ENCODE results near the gene MAB21L4.
"Not testable (repeated sequence)": the region's sequence is repeated elsewhere in the genome, so short reads cannot be mapped to it uniquely, and the experiment has no call there.

MAB21L4 gene

DNA sequence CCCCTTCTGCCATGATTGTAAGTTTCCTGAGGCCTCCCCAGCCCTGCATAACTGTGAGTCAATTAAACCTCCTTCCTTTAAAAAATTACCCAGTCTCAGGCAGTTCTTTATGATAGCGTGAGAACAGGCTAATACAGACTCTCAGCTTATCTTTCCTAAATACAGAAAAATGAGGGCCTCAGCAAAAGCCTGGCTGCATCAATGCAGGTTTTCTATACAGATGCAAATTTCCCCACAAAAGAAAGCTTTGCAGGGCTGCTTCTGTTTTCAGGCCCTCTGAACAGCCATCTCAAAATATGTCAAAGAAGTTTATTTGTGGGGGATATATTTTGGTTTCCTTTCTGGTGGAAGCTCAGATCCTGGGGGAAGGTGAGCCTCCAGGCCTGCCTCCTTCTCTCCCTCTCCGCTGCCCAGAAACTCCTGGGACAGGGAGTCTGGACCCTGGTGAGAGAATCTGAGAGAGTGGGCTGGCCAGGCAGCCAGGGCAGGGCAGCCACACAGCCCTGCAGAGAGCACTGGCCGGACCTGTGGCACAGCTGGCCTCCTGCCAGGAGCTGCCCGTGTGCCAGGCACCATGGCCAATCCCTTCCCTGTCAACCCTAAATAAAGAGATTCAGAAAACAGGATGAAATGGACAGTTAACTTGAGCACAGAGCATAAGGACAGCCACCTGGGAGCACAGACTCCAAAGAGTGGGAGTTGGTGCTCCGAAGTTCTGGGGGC lies 48.9 kb downstream of the MAB21L4 start:
- DNase-seq (ENCODE audit: extremely low read depth, low read depth): no peak
- TF ChIP-seq, protein P1, sequence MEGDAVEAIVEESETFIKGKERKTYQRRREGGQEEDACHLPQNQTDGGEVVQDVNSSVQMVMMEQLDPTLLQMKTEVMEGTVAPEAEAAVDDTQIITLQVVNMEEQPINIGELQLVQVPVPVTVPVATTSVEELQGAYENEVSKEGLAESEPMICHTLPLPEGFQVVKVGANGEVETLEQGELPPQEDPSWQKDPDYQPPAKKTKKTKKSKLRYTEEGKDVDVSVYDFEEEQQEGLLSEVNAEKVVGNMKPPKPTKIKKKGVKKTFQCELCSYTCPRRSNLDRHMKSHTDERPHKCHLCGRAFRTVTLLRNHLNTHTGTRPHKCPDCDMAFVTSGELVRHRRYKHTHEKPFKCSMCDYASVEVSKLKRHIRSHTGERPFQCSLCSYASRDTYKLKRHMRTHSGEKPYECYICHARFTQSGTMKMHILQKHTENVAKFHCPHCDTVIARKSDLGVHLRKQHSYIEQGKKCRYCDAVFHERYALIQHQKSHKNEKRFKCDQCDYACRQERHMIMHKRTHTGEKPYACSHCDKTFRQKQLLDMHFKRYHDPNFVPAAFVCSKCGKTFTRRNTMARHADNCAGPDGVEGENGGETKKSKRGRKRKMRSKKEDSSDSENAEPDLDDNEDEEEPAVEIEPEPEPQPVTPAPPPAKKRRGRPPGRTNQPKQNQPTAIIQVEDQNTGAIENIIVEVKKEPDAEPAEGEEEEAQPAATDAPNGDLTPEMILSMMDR (IDR thresholded peaks at IDR 0.05; ENCODE audit: low read depth, low read length): no peak

- not testable (repeated sequence) for DNase-seq (ENCODE audit: extremely low read depth, low read depth)
Observed at GRCh38 chr2:240846309-240846708, 49.6 kb downstream of the MAB21L4 start.

DNA sequence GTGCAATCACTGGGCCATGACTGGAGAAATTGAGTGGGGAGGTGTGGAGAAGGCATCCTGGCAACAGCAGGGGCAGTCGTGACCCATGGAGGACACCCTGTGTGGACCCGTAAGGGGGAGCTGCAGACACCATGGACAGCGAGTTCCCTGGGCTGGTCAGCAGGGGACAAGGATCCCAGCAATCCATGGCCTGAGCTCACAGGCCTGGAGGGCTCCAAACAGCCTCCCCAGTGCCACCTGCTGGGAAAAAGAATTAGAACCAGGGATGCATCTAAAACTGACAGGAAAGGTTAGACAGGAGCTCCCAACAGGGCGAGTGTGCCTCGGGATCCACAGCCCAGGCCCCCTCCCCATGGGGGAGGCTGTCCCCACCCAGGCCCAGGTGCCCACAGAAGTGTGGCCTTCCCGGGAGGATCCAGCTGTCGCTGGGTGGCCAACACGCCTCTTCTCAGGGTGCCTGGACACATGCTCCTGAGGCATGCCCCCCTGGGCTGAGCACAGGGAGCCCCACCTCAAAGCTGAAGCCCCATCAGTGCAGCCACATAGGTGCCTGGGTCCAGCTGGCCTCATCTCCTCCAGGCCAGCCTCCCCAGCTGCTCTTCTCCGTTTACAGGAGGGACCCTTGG lies 55.4 kb downstream of the MAB21L4 start:
- TF ChIP-seq, protein P1 (IDR thresholded peaks at IDR 0.05; ENCODE audit: low read depth, low read length): peak; percentile 60
- no peak for DNase-seq (ENCODE audit: extremely low read depth, low read depth)

- TF ChIP-seq, protein P1 (IDR thresholded peaks at IDR 0.05; ENCODE audit: low read depth, low read length): no peak
- no peak for DNase-seq (ENCODE audit: extremely low read depth, low read depth)
Observed at GRCh38 chr2:240839152-240840143, 56.5 kb downstream of the MAB21L4 start.

- DNase-seq (ENCODE audit: extremely low read depth, low read depth): no peak
Observed at GRCh38 chr2:240837621-240838020, 58.3 kb downstream of the MAB21L4 start.

DNA sequence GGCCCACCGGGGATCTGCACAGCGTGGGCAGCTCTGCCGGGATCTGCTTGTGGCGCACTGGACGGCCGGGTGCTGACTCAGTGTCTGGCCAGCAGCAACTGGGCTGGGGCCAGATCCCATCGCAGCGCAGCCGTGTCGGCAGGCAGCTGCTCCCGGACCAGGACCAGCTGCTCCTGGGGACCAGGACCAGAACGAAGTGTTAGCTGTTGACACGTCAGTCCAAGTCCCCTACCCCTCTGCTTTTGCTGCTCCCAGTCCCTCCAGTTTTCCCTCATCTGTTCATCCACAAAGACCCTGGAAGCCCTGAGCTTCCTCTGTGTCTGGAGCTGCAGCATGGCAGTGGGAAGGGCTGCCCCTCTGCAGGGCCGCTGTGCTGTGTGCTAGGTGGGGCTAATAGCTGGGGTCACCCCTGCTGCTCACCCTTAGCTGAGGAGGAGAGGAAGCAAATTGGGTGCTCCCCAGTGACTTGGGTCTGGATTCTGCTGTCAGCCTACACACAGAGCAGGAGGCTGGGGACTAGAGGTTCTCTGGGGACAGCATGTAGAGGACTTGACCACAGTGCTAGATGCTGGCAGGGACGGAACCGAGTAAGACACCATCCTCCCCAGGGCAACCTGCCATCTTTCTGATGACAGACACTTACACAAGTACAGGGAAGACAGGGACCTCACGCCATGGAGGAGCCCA lies 59.0 kb downstream of the MAB21L4 start:
- DNase-seq (ENCODE audit: extremely low read depth, low read depth): no peak
- TF ChIP-seq, protein P1 (IDR thresholded peaks at IDR 0.05; ENCODE audit: low read depth, low read length): no peak

More at GRCh38 chr2:240837621-240838020, 58.3 kb downstream of the MAB21L4 start:
- TF ChIP-seq, protein P1 (IDR thresholded peaks at IDR 0.05; ENCODE audit: low read depth, low read length): no peak
